ENCODE measurements around the gene PAQR9.
A peak's percentile ranks its signal among the peaks of the same experiment; 100 is the strongest.

- TF ChIP-seq CTCF (conservative IDR thresholded peaks at IDR 0.05 in 1 of 2, IDR thresholded peaks at IDR 0.05 in 1 of 2; ENCODE audit: extremely low read depth in 1 of 2, insufficient read depth in 1 of 2, low read depth in 1 of 2, low read length in 2 of 2) = no peak
- peak; percentile 39 for TF ChIP-seq EZH2 (IDR thresholded peaks at IDR 0.05; ENCODE audit: borderline replicate concordance, low read length)
These were observed at the start of gene PAQR9 for GRCh38 chr3:142963516-142964448.

All from mammary epithelial cell (primary cell).